Caco-2 (cell line): Measurements from ENCODE around the gene ERFE. TPM values are rescaled to one million over a fixed set of nuclear protein-coding genes. Genes with fewer than 3 reads are reported as not detected.

Experiments
- BruUV-seq: library from RNA; stranded (reverse); fragments of 400-500 nt; replicated peaks from 2 replicates; lab custom pipeline; 2021; lab: Mats Ljungman, UMichigan
- CTCF ChIA-PET: fragments of 300-600 bp; sonication (Branson Sonifier 250); formaldehyde crosslinking; loops from one replicate; lab custom pipeline; 2022; ENCODE audit warnings: antibody characterized with exemption; lab: Charles Lee
- POLR2A ChIA-PET: fragments of 300-600 bp; sonication (Branson Sonifier 250); formaldehyde crosslinking; loops from one replicate; lab custom pipeline; 2022; ENCODE audit warnings: antibody characterized with exemption; lab: Charles Lee
- DNase-seq, 2 experiments: peaks; one replicate each; pipeline versions ENCODE4 v3.0.0 to v3.0.0-alpha.2; 2020 to 2022
- H3K27me3 ChIP-seq: replicated peaks from 2 replicates; pipeline ENCODE4 v1.6.0; 2011; ENCODE audit warnings: low read length; ENCODE audit not compliant: control insufficient read depth, insufficient read depth
- H3K36me3 ChIP-seq: 2 replicates; pipeline ENCODE4 v1.5.1; 2011; ENCODE audit warnings: low read length; ENCODE audit not compliant: control insufficient read depth, insufficient read depth
- H3K4me1 ChIP-seq: fragments of 250-450 bp; sonication (Bioruptor Pico); 2 replicates; pipeline ENCODE4 v1.5.1; 2020; ENCODE audit warnings: mild to moderate bottlenecking
- H3K4me3 ChIP-seq: 2 replicates; pipeline ENCODE4 v1.5.1; 2011; ENCODE audit warnings: low read depth, mild to moderate bottlenecking, control low read depth, low read length
- H3K9me3 ChIP-seq: fragments of 250-450 bp; sonication (Bioruptor Pico); 2 replicates; pipeline ENCODE4 v1.5.1; 2020; ENCODE audit warnings: mild to moderate bottlenecking, moderate library complexity
- H3K27ac Mint-ChIP-seq: one replicate; pipeline ENCODE4 v1.8.0; 2022; ENCODE audit warnings: mixed read lengths; ENCODE audit not compliant: unreplicated experiment
- H3K27me3 Mint-ChIP-seq: one replicate; pipeline ENCODE4 v1.8.0; 2022; ENCODE audit warnings: mixed read lengths; ENCODE audit not compliant: insufficient read depth, unreplicated experiment
- H3K36me3 Mint-ChIP-seq: one replicate; pipeline ENCODE4 v1.8.0; 2022; ENCODE audit warnings: mild to moderate bottlenecking, mixed read lengths; ENCODE audit not compliant: insufficient read depth, unreplicated experiment
- H3K4me1 Mint-ChIP-seq: one replicate; pipeline ENCODE4 v1.8.0; 2022; ENCODE audit warnings: low read depth, mixed read lengths; ENCODE audit not compliant: unreplicated experiment
- H3K4me3 Mint-ChIP-seq: one replicate; pipeline ENCODE4 v1.8.0; 2022; ENCODE audit warnings: mild to moderate bottlenecking, moderate library complexity, mixed read lengths; ENCODE audit not compliant: unreplicated experiment
- H3K9me3 Mint-ChIP-seq: one replicate; pipeline ENCODE4 v1.8.0; 2022; ENCODE audit warnings: mixed read lengths; ENCODE audit not compliant: unreplicated experiment
- intact Hi-C: fragments of 100-400 bp; cut with micrococcal nuclease; formaldehyde crosslinking; loops from one replicate; pipeline ENCODE4 v1.10.0; 2022; ENCODE audit not compliant: unreplicated experiment
- total RNA-seq: library from RNA; stranded (reverse); gene quantifications from 2 replicates; pipeline ENCODE4 v1.2.3, GENCODE V29; 2022
- TF ChIP-seq, protein P1 (sequence below), 2 experiments: fragments of 200-600 bp in 1 of 2; IDR thresholded peaks; 1 replicate in 1 of 2; 2 replicates in 1 of 2; pipeline versions ENCODE4 v1.5.1 to v1.8.0; 2011 to 2022; ENCODE audit warnings: antibody characterized with exemption in 1 of 2, control low read depth in 1 of 2, inconsistent platforms in 1 of 2, low read depth in 1 of 2, low read length in 1 of 2, mild to moderate bottlenecking in 1 of 2, moderate library complexity in 1 of 2; ENCODE audit not compliant: insufficient read depth in 1 of 2, severe bottlenecking in 1 of 2, unreplicated experiment in 1 of 2

ERFE gene
- total RNA-seq, 1 experiment from 2014 or later: 1.4 TPM

DNA sequence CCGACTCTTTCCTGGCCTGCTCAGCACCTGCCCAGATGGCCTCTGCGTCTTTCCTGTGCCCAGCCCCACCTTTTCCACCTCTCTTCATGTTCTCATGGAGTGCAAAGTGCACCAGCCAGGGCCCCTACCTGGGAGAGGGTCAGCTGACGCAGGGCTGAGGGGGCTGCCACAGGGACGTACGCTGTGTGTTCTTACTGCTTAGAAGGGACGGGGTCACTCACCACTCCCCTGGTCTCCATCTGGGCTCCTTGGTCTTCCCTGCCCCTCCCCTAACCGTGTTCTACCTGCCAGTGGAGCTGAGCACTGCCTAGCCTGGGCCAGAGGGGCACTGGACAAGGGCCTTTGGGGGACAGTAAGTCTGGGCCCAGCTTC, 8.6 kb downstream of the ERFE start:
- ChIA-PET POLR2A (no interaction called here), CTCF (no interaction called here)
- Mint-ChIP-seq H3K36me3 (peaks cover 10% of the 10 kb centered on the region), H3K27ac (no peak overlapping the region), H3K27me3 (no peaks in the 10 kb centered on the region), H3K4me3 (no peak overlapping the region), H3K9me3 (no peaks in the 10 kb centered on the region), H3K4me1 (no peaks in the 10 kb centered on the region)
- DNase-seq: no peak
- BruUV-seq: no TSS peak
- Histone ChIP-seq H3K9me3 (no peaks in the 10 kb centered on the region), H3K36me3 (no peaks in the 10 kb centered on the region), H3K4me1 (no peaks in the 10 kb centered on the region), H3K4me3 (no peak overlapping the region), H3K27me3 (no peaks in the 10 kb centered on the region)
- intact Hi-C loops: no loop called here
- TF ChIP-seq, protein P1, sequence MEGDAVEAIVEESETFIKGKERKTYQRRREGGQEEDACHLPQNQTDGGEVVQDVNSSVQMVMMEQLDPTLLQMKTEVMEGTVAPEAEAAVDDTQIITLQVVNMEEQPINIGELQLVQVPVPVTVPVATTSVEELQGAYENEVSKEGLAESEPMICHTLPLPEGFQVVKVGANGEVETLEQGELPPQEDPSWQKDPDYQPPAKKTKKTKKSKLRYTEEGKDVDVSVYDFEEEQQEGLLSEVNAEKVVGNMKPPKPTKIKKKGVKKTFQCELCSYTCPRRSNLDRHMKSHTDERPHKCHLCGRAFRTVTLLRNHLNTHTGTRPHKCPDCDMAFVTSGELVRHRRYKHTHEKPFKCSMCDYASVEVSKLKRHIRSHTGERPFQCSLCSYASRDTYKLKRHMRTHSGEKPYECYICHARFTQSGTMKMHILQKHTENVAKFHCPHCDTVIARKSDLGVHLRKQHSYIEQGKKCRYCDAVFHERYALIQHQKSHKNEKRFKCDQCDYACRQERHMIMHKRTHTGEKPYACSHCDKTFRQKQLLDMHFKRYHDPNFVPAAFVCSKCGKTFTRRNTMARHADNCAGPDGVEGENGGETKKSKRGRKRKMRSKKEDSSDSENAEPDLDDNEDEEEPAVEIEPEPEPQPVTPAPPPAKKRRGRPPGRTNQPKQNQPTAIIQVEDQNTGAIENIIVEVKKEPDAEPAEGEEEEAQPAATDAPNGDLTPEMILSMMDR (IDR thresholded peaks at IDR 0.05; ENCODE audit: insufficient read depth in 1 of 2, low read depth in 1 of 2, low read length in 1 of 2, severe bottlenecking in 1 of 2, unreplicated experiment in 1 of 2): no peak

DNA sequence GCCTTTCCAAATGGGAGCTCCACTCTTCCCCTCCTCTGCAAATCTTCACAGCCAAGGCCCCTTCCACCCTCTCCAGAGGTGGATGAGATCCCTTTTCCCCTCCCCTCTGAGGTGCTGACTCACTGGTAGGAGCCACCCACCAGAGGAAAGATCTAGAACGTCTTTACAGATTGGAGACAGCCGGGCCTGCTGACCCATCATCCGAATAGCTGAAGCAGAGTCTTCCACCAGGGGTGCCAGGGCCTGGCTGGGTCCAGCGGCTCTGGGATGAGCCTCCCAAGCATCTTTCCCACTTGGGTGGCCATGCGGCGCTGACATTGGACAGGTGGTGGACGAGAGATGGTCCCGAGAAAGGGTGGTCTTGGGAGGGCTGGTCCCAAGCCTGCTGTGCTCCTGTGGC, 9.0 kb downstream of the ERFE start:
- Histone ChIP-seq H3K9me3 (no peaks in the 10 kb centered on the region), H3K4me1 (no peaks in the 10 kb centered on the region), H3K4me3 (no peak overlapping the region), H3K36me3 (no peaks in the 10 kb centered on the region), H3K27me3 (no peaks in the 10 kb centered on the region)
- TF ChIP-seq, protein P1 (IDR thresholded peaks at IDR 0.05; ENCODE audit: insufficient read depth in 1 of 2, low read depth in 1 of 2, low read length in 1 of 2, severe bottlenecking in 1 of 2, unreplicated experiment in 1 of 2): no peak
- DNase-seq: no peak
- Mint-ChIP-seq H3K27me3 (no peaks in the 10 kb centered on the region), H3K36me3 (peaks cover 13% of the 10 kb centered on the region), H3K4me3 (no peak overlapping the region), H3K27ac (no peak overlapping the region), H3K4me1 (no peaks in the 10 kb centered on the region), H3K9me3 (no peaks in the 10 kb centered on the region)
- ChIA-PET POLR2A (no interaction called here), CTCF (no interaction called here)
- BruUV-seq: no TSS peak
- intact Hi-C loops: no loop called here

DNA sequence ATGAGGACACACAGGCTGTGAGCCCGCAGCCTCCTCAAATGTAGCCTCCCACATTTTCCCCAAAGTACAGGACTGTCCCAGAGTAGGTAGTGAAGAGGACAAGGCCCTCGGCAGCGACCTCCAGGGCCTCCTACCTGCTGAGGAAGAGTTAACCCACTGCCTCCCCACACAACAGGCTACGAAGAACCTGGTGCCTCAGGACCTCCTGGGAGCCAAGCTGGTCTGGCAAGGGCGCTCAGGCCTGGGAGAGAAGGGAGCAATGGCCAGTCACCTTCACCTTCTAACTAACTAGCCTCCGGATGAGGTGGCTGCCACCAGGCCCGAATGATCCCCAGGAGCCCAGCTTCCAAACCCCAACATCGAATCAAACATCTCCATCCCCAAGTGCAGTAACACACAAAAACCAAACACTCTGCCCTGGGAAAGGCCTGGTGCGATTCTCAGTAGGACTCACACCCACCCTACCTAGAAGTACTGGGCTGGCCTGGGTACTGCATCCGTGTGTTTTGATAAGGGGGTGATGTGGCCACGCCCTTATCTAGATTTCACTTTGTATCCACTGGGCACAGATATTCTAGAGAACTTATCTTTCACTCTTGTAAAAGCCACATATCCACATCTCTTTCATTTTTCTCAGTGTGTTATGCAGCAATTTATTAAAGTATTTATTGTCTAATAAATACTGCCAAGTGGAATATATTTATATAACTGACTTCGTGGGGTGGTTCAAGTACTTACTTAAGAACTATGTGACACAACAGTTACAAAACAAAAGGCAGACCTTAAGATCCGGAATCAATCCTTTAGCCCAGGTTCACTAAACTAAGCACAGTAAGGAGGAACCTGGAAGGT, 9.7 kb downstream of the ERFE start:
- no peaks in the 10 kb centered on the region for H3K27me3 ChIP-seq
- H3K36me3 ChIP-seq: no peaks in the 10 kb centered on the region
- no peaks in the 10 kb centered on the region for H3K9me3 ChIP-seq
- Mint-ChIP-seq H3K27ac (no peak overlapping the region), H3K4me3 (no peak overlapping the region), H3K9me3 (no peaks in the 10 kb centered on the region), H3K27me3 (no peaks in the 10 kb centered on the region), H3K4me1 (no peaks in the 10 kb centered on the region), H3K36me3 (peaks cover 19% of the 10 kb centered on the region)
- no peak for DNase-seq
- ChIA-PET POLR2A (no interaction called here), CTCF (no interaction called here)
- intact Hi-C loops: no loop called here
- no peak overlapping the region for H3K4me3 ChIP-seq
- H3K4me1 ChIP-seq: no peaks in the 10 kb centered on the region
- no TSS peak for BruUV-seq
- TF ChIP-seq, protein P1 (IDR thresholded peaks at IDR 0.05; ENCODE audit: insufficient read depth in 1 of 2, low read depth in 1 of 2, low read length in 1 of 2, severe bottlenecking in 1 of 2, unreplicated experiment in 1 of 2): no peak
